ENCODE measurements around the gene S100A7A. TPM values are rescaled to one million over a fixed set of nuclear protein-coding genes. Genes with fewer than 3 reads are reported as not detected.
"Not testable (repeated sequence)": the region's sequence is repeated elsewhere in the genome, so short reads cannot be mapped to it uniquely, and the experiment has no call there.

Gene S100A7A
- total RNA-seq, 1 donor from 2014 or later, result not detected

DNA sequence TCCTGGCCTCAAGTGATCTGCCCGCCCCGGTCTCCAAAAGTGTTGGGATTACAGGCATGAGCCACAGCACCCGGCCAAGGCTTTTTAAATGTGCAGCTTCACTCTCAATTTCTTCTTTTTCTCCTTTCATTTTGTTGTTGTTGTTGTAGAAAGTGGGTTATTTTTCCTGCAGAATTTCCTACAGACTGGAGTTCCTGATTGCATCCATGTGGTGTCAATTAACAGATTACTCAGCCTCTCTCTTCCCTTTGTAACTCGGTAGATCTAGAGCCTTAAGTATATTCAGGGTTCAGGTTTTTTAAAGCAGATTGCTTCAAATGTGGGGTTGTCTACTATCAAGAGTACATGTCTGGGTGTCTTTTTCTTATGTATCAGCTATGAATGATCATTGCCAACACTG lies 32.5 kb downstream of the S100A7A start:
- intact Hi-C loops (cut with micrococcal nuclease), result not testable (repeated sequence)

DNA sequence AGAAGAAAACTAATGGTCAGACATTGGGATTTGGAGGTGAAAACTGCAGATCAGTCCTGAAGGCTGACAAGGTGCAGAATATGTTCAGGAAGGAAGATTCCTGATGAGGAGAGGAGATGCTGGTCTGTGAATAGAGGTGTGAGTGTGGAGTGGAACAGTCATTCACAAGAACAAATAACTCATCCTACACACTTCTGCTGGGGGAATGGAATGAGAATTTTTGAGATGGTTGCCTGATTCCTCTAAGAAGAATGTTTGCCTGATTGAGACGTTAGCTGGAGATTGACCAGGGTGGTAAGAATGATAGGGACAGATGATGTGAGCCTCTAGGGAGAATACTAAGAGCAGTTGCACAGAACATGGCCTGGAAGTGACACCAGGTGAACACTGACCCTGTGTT lies 40.1 kb downstream of the S100A7A start:
- intact Hi-C loops (cut with micrococcal nuclease), result no loop called here

DNA sequence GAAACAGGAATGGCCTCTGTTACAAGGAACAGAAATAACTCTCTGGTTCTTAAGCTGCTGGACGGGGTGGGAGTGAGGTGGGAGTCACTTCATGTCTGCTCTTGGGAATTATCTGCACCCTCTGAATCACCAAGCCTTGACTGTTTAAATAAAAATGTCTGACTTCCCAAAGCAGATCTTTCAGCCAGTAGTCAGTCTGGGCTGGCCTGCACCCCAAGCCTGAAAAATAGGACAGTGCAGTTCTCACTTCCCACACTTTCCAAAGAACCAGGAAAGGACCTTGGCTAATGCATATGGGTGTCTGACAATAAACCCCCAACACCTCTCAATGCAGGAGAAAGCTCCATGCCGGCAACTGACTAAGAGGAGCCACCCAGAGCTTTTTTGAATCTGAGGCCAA lies 43.3 kb downstream of the S100A7A start:
- intact Hi-C loops (cut with micrococcal nuclease), result no loop called here

DNA sequence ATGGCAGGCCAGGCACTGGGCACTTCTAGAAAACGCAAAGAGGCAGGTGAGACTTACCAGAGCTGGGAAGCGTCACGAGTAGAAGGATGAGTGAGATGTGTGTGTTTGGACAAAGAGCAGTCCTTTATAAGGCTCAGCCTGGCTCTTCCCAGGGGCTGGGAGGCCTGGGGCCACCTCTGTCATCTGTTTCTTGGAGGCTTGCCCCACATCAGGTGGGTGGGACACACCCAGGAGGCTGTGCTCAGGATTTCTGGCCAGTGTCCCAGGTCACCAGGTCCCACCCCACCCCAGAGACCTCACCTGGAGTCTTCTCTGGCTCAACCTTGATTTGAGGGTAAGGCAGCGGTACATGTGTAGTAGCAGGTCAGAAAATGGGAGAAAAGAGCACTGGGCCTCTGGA lies 44.2 kb downstream of the S100A7A start, which contains the start of gene S100A7:
Gene S100A7, minus strand, starts transcription at position 101 of the 400 bp plus-strand sequence. CDS start 1,638 bp downstream, outside the sequence.
- intact Hi-C loops (cut with micrococcal nuclease), result no loop called here

DNA sequence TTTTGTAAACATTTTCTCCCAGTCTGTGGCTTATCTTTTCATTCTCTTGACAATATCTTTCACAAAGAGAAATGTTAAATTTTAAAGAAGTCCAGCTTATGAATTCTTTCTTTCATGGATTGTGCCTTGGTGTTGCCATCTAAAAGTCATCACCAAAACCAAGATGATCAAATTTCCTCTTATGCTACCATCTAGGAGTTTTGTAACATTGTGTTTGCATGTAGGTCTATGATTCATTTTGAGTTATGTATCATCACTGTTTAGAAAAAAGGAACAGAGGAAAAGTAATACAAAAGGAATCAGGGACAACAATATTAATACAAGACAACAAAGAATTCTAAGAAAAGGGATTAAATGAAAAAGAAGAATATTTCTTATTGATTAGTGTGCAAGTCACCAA lies 46.4 kb downstream of the S100A7A start:
- intact Hi-C loops (cut with micrococcal nuclease), result not testable (repeated sequence)

DNA sequence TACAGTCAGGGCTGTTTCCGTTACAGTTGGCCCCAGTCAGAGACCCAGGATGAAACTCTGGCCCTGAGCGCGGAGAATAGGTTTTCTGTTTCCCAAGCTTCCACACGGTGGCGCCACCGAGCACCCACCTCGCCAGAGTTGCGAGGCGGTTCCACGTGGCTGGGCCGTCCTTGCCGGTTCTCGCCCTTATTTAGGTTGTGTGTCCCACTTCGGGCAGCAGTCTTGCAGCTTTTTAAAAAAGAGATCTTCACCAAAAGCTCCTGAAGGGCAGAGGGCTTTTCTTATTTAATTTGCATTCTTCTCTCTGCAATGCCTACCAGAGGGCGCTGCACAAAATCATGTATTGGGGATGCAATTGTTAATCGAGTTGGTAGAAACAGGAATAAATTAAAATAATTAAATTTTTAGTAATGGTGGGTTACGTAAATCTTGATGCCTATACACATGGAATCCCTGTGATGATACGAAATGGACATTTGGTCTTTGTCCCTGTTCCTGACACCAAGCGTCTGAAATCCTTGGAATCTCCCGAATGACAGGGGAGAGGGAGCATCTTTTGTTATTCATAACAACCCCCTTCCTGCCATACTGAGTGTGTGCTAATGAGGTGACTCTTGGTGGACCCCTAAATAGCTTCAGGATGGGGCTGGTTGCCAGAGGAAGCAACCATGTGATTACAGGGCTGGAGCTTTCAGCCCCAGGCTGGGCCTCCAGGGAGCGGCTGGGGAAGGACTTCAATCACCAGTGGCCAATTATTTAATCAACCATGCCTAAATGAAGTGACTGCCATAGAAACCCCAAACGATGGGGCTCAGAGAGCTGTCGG lies 49.7 kb downstream of the S100A7A start:
- intact Hi-C loops (cut with micrococcal nuclease), result loop anchor here (1.0 kb wide), 2 partner anchors 29 to 114 kb away; no protein-coding TSS in a partner anchor

DNA sequence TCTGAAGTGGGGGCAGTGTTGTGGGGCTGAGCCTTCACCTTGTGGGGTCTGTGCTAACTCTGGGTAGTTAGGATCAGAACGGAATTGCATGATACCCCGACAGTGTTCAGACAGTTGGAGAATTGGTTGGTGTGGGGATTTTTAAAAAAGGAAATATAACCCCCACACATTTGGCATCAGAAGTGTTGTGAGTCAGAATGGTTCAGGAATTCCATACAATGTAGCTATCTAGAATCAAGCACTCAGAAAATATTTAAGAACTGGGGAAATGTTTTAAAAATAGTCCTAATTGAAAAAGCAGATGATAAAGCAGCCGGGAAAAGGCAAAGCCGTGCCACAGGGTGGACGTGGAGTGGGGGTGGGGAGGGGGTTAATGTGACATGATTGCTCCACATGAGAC lies 50.6 kb downstream of the S100A7A start:
- intact Hi-C loops (cut with micrococcal nuclease), result no loop called here

DNA sequence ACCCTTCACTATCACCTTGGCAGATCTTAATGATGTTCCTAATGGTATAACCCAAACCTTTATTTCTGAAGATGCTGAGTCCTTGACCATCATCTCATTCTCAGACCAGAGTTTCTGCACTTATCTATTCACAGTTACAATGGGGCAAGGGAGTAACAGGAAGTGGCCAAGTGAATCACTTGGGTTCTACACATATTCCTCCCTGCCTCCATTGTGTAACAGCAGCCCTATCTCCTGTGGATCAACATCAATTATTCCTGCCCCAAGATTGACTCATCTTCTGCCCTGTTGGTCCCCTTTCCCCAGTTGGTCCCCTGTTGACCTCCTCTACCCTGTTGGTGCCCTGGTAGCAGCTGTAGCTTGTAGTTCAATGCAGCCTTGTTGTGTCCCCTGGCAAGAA lies 54.4 kb downstream of the S100A7A start:
- intact Hi-C loops (cut with micrococcal nuclease), result no loop called here

Other genes starting within 250 kb of the S100A7A start
- not detected in 2 replicates for gene LELP1, start 213.1 kb upstream of the S100A7A start, total RNA-seq
- gene PRR9, start 198.9 kb upstream of the S100A7A start, total RNA-seq, result not detected in 2 replicates
- not detected in 2 replicates for gene LORICRIN, start 156.8 kb upstream of the S100A7A start, total RNA-seq
- not detected in 2 replicates for gene PGLYRP3, start 103.6 kb upstream of the S100A7A start, total RNA-seq
- gene PGLYRP4, start 67.7 kb upstream of the S100A7A start, total RNA-seq, result not detected in 2 replicates
- 2.4 and 3.9 TPM in 2 replicates for gene S100A9, start 58.7 kb upstream of the S100A7A start, total RNA-seq
- gene S100A12, start 40.9 kb upstream of the S100A7A start, total RNA-seq, result not detected in 2 replicates
- gene S100A8, start 25.4 kb upstream of the S100A7A start, total RNA-seq, result not detected in 2 replicates
- gene S100A7, start 44.1 kb downstream of the S100A7A start, total RNA-seq, result not detected in 2 replicates
- gene S100A6, start 119.5 kb downstream of the S100A7A start, total RNA-seq, result 410 and 418 TPM in 2 replicates
- 2.6 and 3.9 TPM in 2 replicates for gene S100A5, start 124.4 kb downstream of the S100A7A start, total RNA-seq
- gene S100A4, start 129.3 kb downstream of the S100A7A start, total RNA-seq, result 762 and 767 TPM in 2 replicates
- 0.24 TPM in 1 of 2 replicates, not detected in the other for gene S100A3, start 132.7 kb downstream of the S100A7A start, total RNA-seq
- gene S100A2, start 149.3 kb downstream of the S100A7A start, total RNA-seq, result 0.78 TPM in 1 of 2 replicates, not detected in the other
- not detected in 2 replicates for gene S100A16, start 196.6 kb downstream of the S100A7A start, total RNA-seq
- gene S100A14, start 199.8 kb downstream of the S100A7A start, total RNA-seq, result not detected in 2 replicates
- 2.4 and 5.1 TPM in 2 replicates for gene S100A13, start 211.0 kb downstream of the S100A7A start, total RNA-seq
- not detected in 2 replicates for gene S100A1, start 211.9 kb downstream of the S100A7A start, total RNA-seq
- 103 and 105 TPM in 2 replicates for gene CHTOP, start 217.5 kb downstream of the S100A7A start, total RNA-seq
- gene SNAPIN, start 242.2 kb downstream of the S100A7A start, total RNA-seq, result 36.2 and 41.6 TPM in 2 replicates